Panc1 (cell line): Measurements from ENCODE around the gene MED28. TPM values are rescaled to one million over a fixed set of nuclear protein-coding genes. Genes with fewer than 3 reads are reported as not detected.
"Not testable (repeated sequence)": the region's sequence is repeated elsewhere in the genome, so short reads cannot be mapped to it uniquely, and the experiment has no call there.

Source experiments
- ATAC-seq: fragments of 200-7000 bp; cut with Tn5 transposase; 2 replicates; pipeline ENCODE4 v1.9.1; 2020; ENCODE audit warnings: mild to moderate bottlenecking, moderate library complexity
- BruUV-seq: library from RNA; stranded (reverse); fragments of 400-500 nt; replicated peaks from 2 replicates; lab custom pipeline; 2021; lab: Mats Ljungman, UMichigan
- CTCF ChIA-PET: fragments of 300-600 bp; sonication (Branson Sonifier 250); formaldehyde crosslinking; loops from one replicate; lab custom pipeline; 2022; ENCODE audit warnings: antibody characterized with exemption; lab: Charles Lee
- POLR2A ChIA-PET: fragments of 300-600 bp; sonication (Branson Sonifier 250); formaldehyde crosslinking; loops from one replicate; lab custom pipeline; 2022; ENCODE audit warnings: antibody characterized with exemption; lab: Charles Lee
- DNase-seq: peaks from one replicate; pipeline ENCODE4 v3.0.0-alpha.2; 2010; ENCODE audit warnings: low read depth, low spot score
- H3K27ac ChIP-seq: 2 replicates; pipeline ENCODE4 v1.5.1; 2011; ENCODE audit warnings: mild to moderate bottlenecking, low read length, inconsistent platforms
- H3K27me3 ChIP-seq: fragments of 200-500 bp; sonication (Bioruptor generic); 2 replicates; pipeline ENCODE4 v1.6.0; 2014; ENCODE audit warnings: low read length, inconsistent platforms; ENCODE audit not compliant: control insufficient read depth, insufficient read depth
- H3K36me3 ChIP-seq: fragments of 200-500 bp; sonication (Bioruptor generic); 2 replicates; pipeline ENCODE4 v1.5.1; 2014; ENCODE audit warnings: inconsistent platforms, mild to moderate bottlenecking, low read length, moderate library complexity; ENCODE audit not compliant: control insufficient read depth, insufficient read depth
- H3K4me1 ChIP-seq: 2 replicates; pipeline ENCODE4 v1.5.1; 2011; ENCODE audit warnings: inconsistent platforms, mild to moderate bottlenecking, low read length, moderate library complexity; ENCODE audit not compliant: control insufficient read depth, insufficient read depth
- H3K4me3 ChIP-seq, 2 experiments: 2 replicates each; pipeline ENCODE4 v1.5.1; 2011 to 2012; ENCODE audit warnings: low read depth in 2 of 2, low read length in 2 of 2, mild to moderate bottlenecking in 2 of 2, inconsistent platforms in 1 of 2, moderate library complexity in 1 of 2
- H3K9me3 ChIP-seq: fragments of 200-500 bp; sonication (Bioruptor generic); 2 replicates; pipeline ENCODE4 v1.5.1; 2014; ENCODE audit warnings: low read depth, mild to moderate bottlenecking, inconsistent platforms, low read length, moderate library complexity; ENCODE audit not compliant: control insufficient read depth, insufficient read depth
- POLR2AphosphoS5 ChIP-seq: IDR thresholded peaks from 2 replicates; pipeline ENCODE4 v1.6.1; 2012; ENCODE audit warnings: mild to moderate bottlenecking, low read depth, low read length, moderate library complexity
- REST ChIP-seq, 2 experiments: IDR thresholded peaks; 2 replicates each; pipeline ENCODE4 v1.6.1; 2011 to 2012; ENCODE audit warnings: low read depth in 2 of 2, control low read depth in 1 of 2, low read length in 1 of 2, mild to moderate bottlenecking in 1 of 2, moderate library complexity in 1 of 2; ENCODE audit not compliant: insufficient read depth in 1 of 2
- SIN3A ChIP-seq: IDR thresholded peaks from 2 replicates; pipeline ENCODE4 v1.6.1; 2012; ENCODE audit warnings: low read depth, mild to moderate bottlenecking, low read length, moderate library complexity, borderline replicate concordance; ENCODE audit not compliant: insufficient read depth
- TCF7L2 ChIP-seq: IDR thresholded peaks from 2 replicates; pipeline ENCODE4 v1.6.1; 2011; ENCODE audit warnings: mild to moderate bottlenecking, low read depth, low read length, inconsistent platforms
- in situ Hi-C: cut with HindIII; loops from 2 replicates; pipeline ENCODE4 v1.10.0; 2016; ENCODE audit warnings: low sequenced_read_pairs, low pct_unique_long_range_greater_than_20kb
- intact Hi-C: fragments of 100-400 bp; cut with micrococcal nuclease; formaldehyde crosslinking; loops from one replicate; pipeline ENCODE4 v1.10.0; 2022; ENCODE audit not compliant: unreplicated experiment
- total RNA-seq: library from RNA; stranded (reverse); gene quantifications from one replicate; pipeline ENCODE4 v1.2.1, GENCODE V29; 2021; ENCODE audit not compliant: unreplicated experiment
- TF ChIP-seq, protein P1 (sequence below): fragments of 450-650 bp; IDR thresholded peaks from 2 replicates; pipeline ENCODE4 v1.5.1; 2017; ENCODE audit warnings: mild to moderate bottlenecking

Gene MED28
- total RNA-seq, 1 experiment from 2014 or later, result 32.1 TPM

DNA sequence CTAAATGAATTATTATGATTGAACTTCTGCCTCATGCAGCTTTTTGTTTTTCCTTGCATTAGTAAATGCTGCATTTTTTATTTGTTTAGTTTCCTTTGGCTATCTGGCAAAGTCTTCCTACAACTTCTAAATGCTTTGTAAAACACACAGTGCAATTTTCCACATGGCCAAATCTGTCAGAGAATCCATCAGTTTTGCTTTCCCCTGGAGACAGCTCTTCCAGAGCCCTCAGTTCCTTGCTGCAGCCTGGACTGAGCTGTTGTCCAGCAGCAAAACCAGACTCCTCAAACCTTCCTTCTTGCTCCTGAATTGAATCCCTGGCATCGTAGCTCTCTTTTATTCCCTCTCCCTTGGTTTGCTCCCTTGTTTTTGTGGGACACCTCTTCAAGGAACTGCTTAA is 42.6 kb downstream of the MED28 start:
- H3K4me1 ChIP-seq, result no peaks in the 10 kb centered on the region
- TF ChIP-seq TCF7L2 (no peak), SIN3A (no peak), POLR2AphosphoS5 (no peak), REST (IDR thresholded peaks at IDR 0.05; ENCODE audit: insufficient read depth in 1 of 2, low read depth in 2 of 2, low read length in 1 of 2) (no peak)
- TF ChIP-seq, protein P1, sequence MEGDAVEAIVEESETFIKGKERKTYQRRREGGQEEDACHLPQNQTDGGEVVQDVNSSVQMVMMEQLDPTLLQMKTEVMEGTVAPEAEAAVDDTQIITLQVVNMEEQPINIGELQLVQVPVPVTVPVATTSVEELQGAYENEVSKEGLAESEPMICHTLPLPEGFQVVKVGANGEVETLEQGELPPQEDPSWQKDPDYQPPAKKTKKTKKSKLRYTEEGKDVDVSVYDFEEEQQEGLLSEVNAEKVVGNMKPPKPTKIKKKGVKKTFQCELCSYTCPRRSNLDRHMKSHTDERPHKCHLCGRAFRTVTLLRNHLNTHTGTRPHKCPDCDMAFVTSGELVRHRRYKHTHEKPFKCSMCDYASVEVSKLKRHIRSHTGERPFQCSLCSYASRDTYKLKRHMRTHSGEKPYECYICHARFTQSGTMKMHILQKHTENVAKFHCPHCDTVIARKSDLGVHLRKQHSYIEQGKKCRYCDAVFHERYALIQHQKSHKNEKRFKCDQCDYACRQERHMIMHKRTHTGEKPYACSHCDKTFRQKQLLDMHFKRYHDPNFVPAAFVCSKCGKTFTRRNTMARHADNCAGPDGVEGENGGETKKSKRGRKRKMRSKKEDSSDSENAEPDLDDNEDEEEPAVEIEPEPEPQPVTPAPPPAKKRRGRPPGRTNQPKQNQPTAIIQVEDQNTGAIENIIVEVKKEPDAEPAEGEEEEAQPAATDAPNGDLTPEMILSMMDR, result no peak
- H3K27me3 ChIP-seq, result no peaks in the 10 kb centered on the region
- no peak overlapping the region for H3K4me3 ChIP-seq
- in situ Hi-C loops (no loop called here), intact Hi-C loops (no loop called here)
- no peaks in the 10 kb centered on the region for H3K9me3 ChIP-seq
- ATAC-seq (no peak), DNase-seq (no peak)
- ChIA-PET CTCF (no interaction called here), POLR2A (interaction anchor here (0.6 kb wide), 1 partner anchor 43 kb away, joined by 23 read pairs; no protein-coding TSS in a partner anchor)
- BruUV-seq, result no TSS peak
- H3K27ac ChIP-seq, result no peak overlapping the region
- no peaks in the 10 kb centered on the region for H3K36me3 ChIP-seq

DNA sequence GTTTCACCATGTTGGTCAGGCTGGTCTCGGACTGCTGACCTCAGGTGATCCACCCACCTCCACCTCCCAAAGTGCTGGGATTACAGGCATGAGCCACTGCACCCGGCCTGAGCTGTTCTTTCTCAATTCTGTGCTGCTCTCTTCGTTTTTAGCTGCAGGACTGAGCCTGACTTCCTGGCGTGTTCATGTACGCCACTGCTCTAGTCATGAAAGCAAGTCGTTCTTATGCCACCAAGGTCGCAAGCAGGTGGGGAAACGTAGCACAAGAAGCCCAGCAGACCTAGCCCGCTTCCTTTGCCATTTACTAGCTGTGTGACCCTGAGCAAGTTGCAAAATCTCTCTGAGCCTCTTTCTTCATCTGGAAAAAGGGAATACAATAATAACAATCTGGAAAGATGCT is 43.4 kb downstream of the MED28 start:
- Histone ChIP-seq H3K36me3 (no peaks in the 10 kb centered on the region), H3K4me1 (no peaks in the 10 kb centered on the region), H3K9me3 (no peaks in the 10 kb centered on the region), H3K27ac (no peak overlapping the region), H3K27me3 (no peaks in the 10 kb centered on the region), H3K4me3 (no peak overlapping the region)
- no TSS peak for BruUV-seq
- in situ Hi-C loops (no loop called here), intact Hi-C loops (no loop called here)
- ChIA-PET CTCF (no interaction called here), POLR2A (no interaction called here)
- DNase-seq (no peak), ATAC-seq (no peak)
- no peak for TF ChIP-seq POLR2AphosphoS5
- TF ChIP-seq SIN3A, result no peak
- TF ChIP-seq REST (IDR thresholded peaks at IDR 0.05; ENCODE audit: insufficient read depth in 1 of 2, low read depth in 2 of 2, low read length in 1 of 2), result no peak
- TF ChIP-seq TCF7L2, result no peak

- intact Hi-C loops, in situ Hi-C loops, DNase-seq, H3K36me3 ChIP-seq, BruUV-seq, POLR2A ChIA-PET, ATAC-seq, H3K27ac ChIP-seq, H3K4me1 ChIP-seq, H3K27me3 ChIP-seq, CTCF ChIA-PET, H3K4me3 ChIP-seq, H3K9me3 ChIP-seq: not testable (repeated sequence)
Measured at GRCh38 chr4:17659196-17659595, 44.8 kb downstream of the MED28 start.
